Testis (tissue), 2 donors: ENCODE measurements around the gene ODC1.

Experiments used
- POLR2A ChIP-seq: fragments of 450-650 bp; IDR thresholded peaks from one replicate; pipeline ENCODE4 v1.6.1; 2017; ENCODE audit warnings: antibody characterized with exemption, mild to moderate bottlenecking, moderate library complexity
- TF ChIP-seq, protein P1 (sequence below), 3 experiments: fragments of 450-650 bp in 2 of 3; fragments of 200-600 bp in 1 of 3; sonication (generic) in 1 of 3; IDR thresholded peaks; one replicate each; pipeline ENCODE4 v1.5.1; 2016 to 2019; ENCODE audit warnings: antibody characterized with exemption in 3 of 3, mild to moderate bottlenecking in 2 of 3, moderate library complexity in 1 of 3

DNA sequence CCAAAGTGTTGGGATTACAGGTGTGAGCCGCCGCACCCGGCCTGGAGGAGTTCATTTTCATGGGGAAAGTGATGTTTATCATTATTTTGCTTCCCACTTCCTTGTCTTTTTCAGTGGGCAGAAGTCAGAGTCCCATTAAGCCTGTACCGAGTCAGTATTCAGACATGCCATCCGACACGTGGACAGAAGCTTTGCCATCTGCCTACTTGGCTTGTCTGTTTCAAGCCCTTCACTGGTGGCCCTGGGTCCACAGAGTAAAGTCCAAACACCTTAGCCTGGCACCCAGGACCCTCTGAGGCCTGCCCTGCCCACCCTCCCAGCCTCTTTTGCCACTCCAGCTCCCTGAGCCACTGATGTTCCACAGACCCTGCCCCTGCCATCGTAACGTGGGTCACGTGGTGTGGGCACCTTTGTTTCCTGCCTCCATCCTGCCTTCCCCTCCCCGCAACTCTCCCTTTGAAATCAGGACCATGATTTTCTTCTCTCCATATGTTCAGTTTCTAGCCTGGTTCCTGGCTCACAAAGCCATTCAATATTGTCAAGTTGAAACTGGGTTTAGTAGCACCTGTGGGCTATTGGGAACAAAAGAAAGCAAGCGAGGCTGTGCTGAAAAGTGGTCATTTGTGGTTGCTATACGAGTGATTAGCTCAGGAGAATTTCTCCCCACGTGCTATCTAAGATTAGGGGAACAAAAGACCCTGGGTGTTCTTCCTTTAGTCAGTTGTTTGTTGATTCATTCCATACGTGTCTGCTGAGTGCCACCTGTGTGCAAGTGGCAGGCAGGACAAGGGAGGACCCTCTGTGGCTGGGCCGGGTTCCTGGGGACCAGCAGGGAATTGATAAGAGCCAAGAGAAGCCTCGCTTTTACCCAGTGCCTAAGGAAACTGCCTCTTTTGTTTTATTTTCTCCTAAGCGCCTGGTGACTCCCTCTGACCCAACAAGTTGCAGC, 5.1 kb upstream of the ODC1 start:
- TF ChIP-seq, protein P1, sequence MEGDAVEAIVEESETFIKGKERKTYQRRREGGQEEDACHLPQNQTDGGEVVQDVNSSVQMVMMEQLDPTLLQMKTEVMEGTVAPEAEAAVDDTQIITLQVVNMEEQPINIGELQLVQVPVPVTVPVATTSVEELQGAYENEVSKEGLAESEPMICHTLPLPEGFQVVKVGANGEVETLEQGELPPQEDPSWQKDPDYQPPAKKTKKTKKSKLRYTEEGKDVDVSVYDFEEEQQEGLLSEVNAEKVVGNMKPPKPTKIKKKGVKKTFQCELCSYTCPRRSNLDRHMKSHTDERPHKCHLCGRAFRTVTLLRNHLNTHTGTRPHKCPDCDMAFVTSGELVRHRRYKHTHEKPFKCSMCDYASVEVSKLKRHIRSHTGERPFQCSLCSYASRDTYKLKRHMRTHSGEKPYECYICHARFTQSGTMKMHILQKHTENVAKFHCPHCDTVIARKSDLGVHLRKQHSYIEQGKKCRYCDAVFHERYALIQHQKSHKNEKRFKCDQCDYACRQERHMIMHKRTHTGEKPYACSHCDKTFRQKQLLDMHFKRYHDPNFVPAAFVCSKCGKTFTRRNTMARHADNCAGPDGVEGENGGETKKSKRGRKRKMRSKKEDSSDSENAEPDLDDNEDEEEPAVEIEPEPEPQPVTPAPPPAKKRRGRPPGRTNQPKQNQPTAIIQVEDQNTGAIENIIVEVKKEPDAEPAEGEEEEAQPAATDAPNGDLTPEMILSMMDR (IDR thresholded peaks at IDR 0.05) = no peak
- TF ChIP-seq POLR2A = no peak
